Erythroblast (primary cell): ENCODE results near the gene PODXL.

Source experiments
- GATA1 ChIP-seq: IDR thresholded peaks from 2 replicates; pipeline ENCODE4 v1.6.1; 2011; ENCODE audit warnings: low read depth, mild to moderate bottlenecking, control low read depth, low read length, moderate library complexity
- POLR2A ChIP-seq: IDR thresholded peaks from 2 replicates; pipeline ENCODE4 v1.6.1; 2011; ENCODE audit warnings: mild to moderate bottlenecking, low read length

DNA sequence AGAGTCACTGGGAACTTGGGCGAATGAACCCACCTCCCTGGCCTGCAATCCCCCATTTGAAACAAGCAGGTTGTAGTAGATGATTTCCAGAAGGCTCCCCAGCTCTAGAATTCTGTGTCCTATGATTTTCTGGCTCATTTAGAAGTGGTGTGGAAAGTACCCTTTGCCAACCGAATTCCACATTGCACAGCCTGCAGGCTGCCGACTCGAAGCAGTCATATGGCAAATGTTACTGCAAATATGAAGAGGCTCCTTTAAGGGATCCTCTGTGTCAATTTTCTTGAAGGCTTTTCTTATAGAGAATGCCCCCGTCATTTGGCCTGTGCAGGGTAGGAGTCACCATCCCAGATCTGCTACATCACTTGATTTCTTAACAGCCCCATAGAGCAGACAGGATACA, 5.6 kb downstream of the PODXL start:
- no peak for TF ChIP-seq POLR2A
- TF ChIP-seq GATA1, result no peak
